ENCODE measurements around the gene MLXIPL.

- TF ChIP-seq CTCF (IDR thresholded peaks at IDR 0.05) (no peak), POLR2A (IDR thresholded peaks at IDR 0.05) (peak; percentile 93)
Measured at GRCh38 chr7:73623798-73624668, at the start of gene MLXIPL.

Measured in prostate gland (tissue), 2 donors.